Stomach (tissue), 9 donors: ENCODE measurements around the gene MYBPH. TPM values are rescaled to one million over a fixed set of nuclear protein-coding genes. Genes with fewer than 3 reads are reported as not detected.
A peak's percentile ranks its signal among the peaks of the same experiment; 100 is the strongest.

Experiments used
- DNase-seq, 2 donors: peaks; one replicate each; pipeline versions ENCODE4 v3.0.0 to v3.0.0-alpha.2; 2013 to 2019
- H3K27ac ChIP-seq, 5 donors: fragments of 200-600 bp in 4 of 5; sonication (generic) in 4 of 5; one replicate each; pipeline ENCODE4 v1.5.1; 2013 to 2019; ENCODE audit warnings: mild to moderate bottlenecking in 1 of 5, moderate library complexity in 1 of 5
- H3K27me3 ChIP-seq, 3 donors: fragments of 200-600 bp; sonication (generic); one replicate each; pipeline ENCODE4 v1.5.1; 2017 to 2019; ENCODE audit warnings: mixed run types in 1 of 3
- H3K36me3 ChIP-seq, 4 donors: fragments of 200-600 bp; sonication (generic); 1 replicate in 3 of 4; 2 replicates in 1 of 4; pipeline ENCODE4 v1.5.1; 2016 to 2019
- H3K4me1 ChIP-seq, 4 donors: fragments of 200-600 bp; sonication (generic); one replicate each; pipeline ENCODE4 v1.5.1; 2016 to 2019
- H3K4me3 ChIP-seq, 4 donors: fragments of 200-600 bp; sonication (generic) in 3 of 4; one replicate each; pipeline ENCODE4 v1.5.1; 2016 to 2019; ENCODE audit warnings: mild to moderate bottlenecking in 1 of 4
- H3K9me3 ChIP-seq, 4 donors: fragments of 200-600 bp; sonication (generic); one replicate each; pipeline ENCODE4 v1.5.1; 2016 to 2019
- CTCF ChIP-seq, 7 experiments: fragments of 450-650 bp in 4 of 7; fragments of 200-600 bp in 3 of 7; sonication (generic) in 3 of 7; IDR thresholded peaks; one replicate each; pipeline ENCODE4 v1.5.1; 2016 to 2019; ENCODE audit warnings: antibody characterized with exemption in 7 of 7, control low read depth in 2 of 7, mild to moderate bottlenecking in 1 of 7
- EP300 ChIP-seq: sonication (generic); formaldehyde crosslinking; IDR thresholded peaks from one replicate; pipeline ENCODE4 v1.6.1; 2017; ENCODE audit warnings: antibody characterized with exemption
- POLR2A ChIP-seq, 4 donors: fragments of 450-650 bp; IDR thresholded peaks; one replicate each; pipeline ENCODE4 v1.6.1; 2016; ENCODE audit warnings: antibody characterized with exemption in 4 of 4, control low read depth in 2 of 4, mild to moderate bottlenecking in 1 of 4, moderate library complexity in 1 of 4
- POLR2AphosphoS5 ChIP-seq, 3 donors: sonication (generic); formaldehyde crosslinking; IDR thresholded peaks; one replicate each; pipeline ENCODE4 v1.6.1; 2016; ENCODE audit warnings: antibody characterized with exemption in 3 of 3
- WGBS, 5 donors: extraction: QIAGEN DNeasy Blood & Tissue Kit in 3 of 5; methylation state at CpG; one replicate each; pipeline versions ENCODE4 v1.1.5 to v1.1.7; 2013 to 2018; 5-methylcytosine and 5-hydroxymethylcytosine counted together
- intact Hi-C: fragments of 100-400 bp; cut with DNase I; formaldehyde crosslinking; loops from one replicate; pipeline ENCODE4 v1.15.1; 2023; ENCODE audit warnings: low total_unique reads
- polyA plus RNA-seq, 3 donors: library from polyadenylated mRNA; stranded (reverse); fragments of 200-250 nt; gene quantifications; one replicate each; pipeline ENCODE4 v1.2.3, GENCODE V29; 2013
- total RNA-seq, 5 donors: library from RNA; depleted of rRNA; stranded (reverse); fragments of >200 nt; gene quantifications; one replicate each; pipeline versions ENCODE4 v1.1.0 to v1.2.3, GENCODE V29; 2014 to 2016
- donor health status: healthy with polysubstance abuse.
- donor health status: Bipolar disorder and iron deficiency.
- donor health status: healthy.

MYBPH gene
- total and polyA plus RNA-seq, 8 donors, result 0.05 to 0.19 TPM; not detected in 6

GRCh38 chr1:203149188-203149840 is 26.3 kb downstream of the MYBPH start:
- WGBS, 5 donors, result 64 to 69% (median 68%) methylated on average over 4 to 7 of the region's 7 CpGs
- no peak overlapping the region for H3K27ac ChIP-seq
- intact Hi-C loops, result no loop called here

GRCh38 chr1:203148579-203148978 is 27.0 kb downstream of the MYBPH start:
- Histone ChIP-seq H3K27me3 (peaks cover 0 to 3% (median 0%) of the 10 kb centered on the region in 3 donors), H3K36me3 (no peaks in the 10 kb centered on the region), H3K9me3 (no peaks in the 10 kb centered on the region), H3K4me3 (no peak overlapping the region), H3K4me1 (no peaks in the 10 kb centered on the region), H3K27ac (no peak overlapping the region)
- 87 to 93% (median 89%) methylated on average over 12 of the region's 12 CpGs for WGBS, 5 donors
- no peak for DNase-seq
- TF ChIP-seq POLR2AphosphoS5 (IDR thresholded peaks at IDR 0.05) (no peak), POLR2A (IDR thresholded peaks at IDR 0.05) (no peak), CTCF (IDR thresholded peaks at IDR 0.05) (no peak), EP300 (no peak)
- intact Hi-C loops, result no loop called here

More at GRCh38 chr1:203149188-203149840, 26.3 kb downstream of the MYBPH start:
- no peak overlapping the region for H3K4me3 ChIP-seq
- H3K27me3 ChIP-seq, result peaks cover 0 to 3% (median 0%) of the 10 kb centered on the region in 3 donors
- peak in 1 of 2 donors; percentile 54 for DNase-seq
- no peaks in the 10 kb centered on the region for H3K9me3 ChIP-seq
- no peaks in the 10 kb centered on the region for H3K36me3 ChIP-seq
- no peaks in the 10 kb centered on the region for H3K4me1 ChIP-seq
- no peak for TF ChIP-seq POLR2AphosphoS5 (IDR thresholded peaks at IDR 0.05)
- no peak for TF ChIP-seq POLR2A (IDR thresholded peaks at IDR 0.05)
- no peak for TF ChIP-seq EP300
- no peak for TF ChIP-seq CTCF (IDR thresholded peaks at IDR 0.05)

GRCh38 chr1:203148127-203148526 is 27.5 kb downstream of the MYBPH start:
- no peak overlapping the region for H3K4me3 ChIP-seq
- H3K27me3 ChIP-seq, result peaks cover 0 to 3% (median 0%) of the 10 kb centered on the region in 3 donors
- no peaks in the 10 kb centered on the region for H3K4me1 ChIP-seq
- TF ChIP-seq EP300 (no peak), CTCF (IDR thresholded peaks at IDR 0.05) (peak in 5 of 7 experiments; percentile 8 to 34 (median 34)), POLR2AphosphoS5 (IDR thresholded peaks at IDR 0.05) (no peak), POLR2A (IDR thresholded peaks at IDR 0.05) (no peak)
- no peak overlapping the region for H3K27ac ChIP-seq
- no peaks in the 10 kb centered on the region for H3K9me3 ChIP-seq
- peak in 1 of 2 donors; percentile 45 for DNase-seq
- intact Hi-C loops, result no loop called here
- H3K36me3 ChIP-seq, result no peaks in the 10 kb centered on the region
- 92 to 98% (median 94%) methylated on average over 5 of the region's 5 CpGs for WGBS, 5 donors

DNA sequence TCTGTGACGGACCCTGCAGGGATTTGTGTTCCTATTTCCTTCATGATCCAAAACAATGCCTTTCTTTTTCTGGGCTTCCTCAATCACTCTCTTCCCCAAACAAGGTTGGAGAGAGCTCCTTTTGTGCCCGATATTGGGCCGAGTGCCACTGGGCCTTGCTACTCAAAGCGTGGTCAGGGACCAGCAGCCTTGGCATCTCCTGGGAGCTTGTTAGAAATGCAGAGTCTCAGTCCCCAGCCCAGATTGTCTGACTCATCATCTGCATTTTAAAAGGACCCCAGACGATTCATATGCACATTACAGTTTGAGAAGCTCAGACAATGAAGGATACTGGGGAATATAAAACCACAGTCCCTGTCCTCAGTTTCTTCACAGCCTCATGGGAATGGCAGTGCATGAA is 28.2 kb downstream of the MYBPH start:
- Histone ChIP-seq H3K36me3 (no peaks in the 10 kb centered on the region), H3K4me1 (no peaks in the 10 kb centered on the region), H3K4me3 (no peak overlapping the region), H3K27me3 (no peaks in the 10 kb centered on the region), H3K27ac (no peak overlapping the region), H3K9me3 (no peaks in the 10 kb centered on the region)
- no peak for TF ChIP-seq POLR2A (IDR thresholded peaks at IDR 0.05)
- TF ChIP-seq EP300, result no peak
- TF ChIP-seq CTCF (IDR thresholded peaks at IDR 0.05), result no peak
- DNase-seq, result no peak
- WGBS, 5 donors, result 88 to 94% (median 88%) methylated on average over 5 of the region's 5 CpGs
- intact Hi-C loops, result no loop called here
